ENCODE measurements around the gene TULP4.

TULP4 gene

GRCh38 chr6:158383057-158383456 is 70.8 kb downstream of the TULP4 start:
- Histone ChIP-seq H3K4ac (ENCODE audit: low read depth, low read length) (no peak overlapping the region), H2AK5ac (ENCODE audit: low read length) (no peak overlapping the region), H4K12ac (ENCODE audit: low read depth, low read length) (no peak overlapping the region), H3K23ac (ENCODE audit: low read length) (no peak overlapping the region), H3K9me3 (ENCODE audit: insufficient read depth, low read depth, low read length) (no peaks in the 10 kb centered on the region), H2BK120ac (ENCODE audit: insufficient read depth, low read length, poor library complexity) (no peak overlapping the region), H3K4me2 (ENCODE audit: low read length) (no peak overlapping the region), H3K36me3 (ENCODE audit: control insufficient read depth in 1 of 2, insufficient read depth in 2 of 2, low read length in 2 of 2) (peaks cover 2 to 3% of the 10 kb centered on the region in 2 experiments), H3K4me3 (ENCODE audit: low read depth, low read length) (no peak overlapping the region), H3K14ac (ENCODE audit: low read length) (no peak overlapping the region), H3K79me1 (ENCODE audit: low read length) (no peaks in the 10 kb centered on the region), H3K27ac (ENCODE audit: low read depth, low read length) (no peak overlapping the region), H2AFZ (ENCODE audit: insufficient read depth, low read length, poor library complexity) (no peak overlapping the region), H3K18ac (ENCODE audit: low read length) (peak overlapping the region; percentile 40), H2BK5ac (ENCODE audit: low read depth, low read length, poor library complexity) (no peak overlapping the region), H3K9ac (ENCODE audit: low read length) (no peak overlapping the region), H2BK12ac (ENCODE audit: low read length) (no peak overlapping the region), H3K27me3 (ENCODE audit: insufficient read depth, low read length) (no peaks in the 10 kb centered on the region), H4K8ac (ENCODE audit: low read depth, low read length) (no peak overlapping the region), H3K4me1 (ENCODE audit: control insufficient read depth in 1 of 2, insufficient read depth in 2 of 2, low read length in 2 of 2) (peaks cover 0 to under 1% of the 10 kb centered on the region in 2 experiments), H4K91ac (ENCODE audit: low read depth, low read length) (no peak overlapping the region), H3K79me2 (ENCODE audit: control insufficient read depth, insufficient read depth, low read length, poor library complexity) (peaks cover 2% of the 10 kb centered on the region)
- no CpG with 5 or more reads among the region's 1 CpG for WGBS (ENCODE audit: extremely low coverage, insufficient coverage, insufficient read length)
- DNase-seq = no peak

GRCh38 chr6:158383542-158383941 is 71.3 kb downstream of the TULP4 start:
- Histone ChIP-seq H3K9ac (ENCODE audit: low read length) (no peak overlapping the region), H3K9me3 (ENCODE audit: insufficient read depth, low read depth, low read length) (no peaks in the 10 kb centered on the region), H3K27ac (ENCODE audit: low read depth, low read length) (no peak overlapping the region), H3K18ac (ENCODE audit: low read length) (no peak overlapping the region), H4K91ac (ENCODE audit: low read depth, low read length) (no peak overlapping the region), H3K4me3 (ENCODE audit: low read depth, low read length) (no peak overlapping the region), H2BK12ac (ENCODE audit: low read length) (no peak overlapping the region), H2BK5ac (ENCODE audit: low read depth, low read length, poor library complexity) (no peak overlapping the region), H3K36me3 (ENCODE audit: control insufficient read depth in 1 of 2, insufficient read depth in 2 of 2, low read length in 2 of 2) (peaks cover 2 to 3% of the 10 kb centered on the region in 2 experiments), H4K8ac (ENCODE audit: low read depth, low read length) (no peak overlapping the region), H2AK5ac (ENCODE audit: low read length) (no peak overlapping the region), H3K4ac (ENCODE audit: low read depth, low read length) (no peak overlapping the region), H3K79me2 (ENCODE audit: control insufficient read depth, insufficient read depth, low read length, poor library complexity) (peaks cover 2% of the 10 kb centered on the region), H3K14ac (ENCODE audit: low read length) (no peak overlapping the region), H2BK120ac (ENCODE audit: insufficient read depth, low read length, poor library complexity) (no peak overlapping the region), H3K27me3 (ENCODE audit: insufficient read depth, low read length) (no peaks in the 10 kb centered on the region), H3K23ac (ENCODE audit: low read length) (no peak overlapping the region), H3K4me1 (ENCODE audit: control insufficient read depth in 1 of 2, insufficient read depth in 2 of 2, low read length in 2 of 2) (no peaks in the 10 kb centered on the region), H3K4me2 (ENCODE audit: low read length) (no peak overlapping the region), H2AFZ (ENCODE audit: insufficient read depth, low read length, poor library complexity) (no peak overlapping the region), H4K12ac (ENCODE audit: low read depth, low read length) (no peak overlapping the region), H3K79me1 (ENCODE audit: low read length) (no peaks in the 10 kb centered on the region)
- DNase-seq = no peak
- WGBS (ENCODE audit: extremely low coverage, insufficient coverage, insufficient read length) = no CpG with 5 or more reads among the region's 3 CpGs

- Histone ChIP-seq H2BK12ac (ENCODE audit: low read length) (no peak overlapping the region), H3K79me2 (ENCODE audit: control insufficient read depth, insufficient read depth, low read length, poor library complexity) (peaks cover 2% of the 10 kb centered on the region), H3K9ac (ENCODE audit: low read length) (no peak overlapping the region), H3K36me3 (ENCODE audit: control insufficient read depth in 1 of 2, insufficient read depth in 2 of 2, low read length in 2 of 2) (peaks cover 0 to 3% of the 10 kb centered on the region in 2 experiments), H4K91ac (ENCODE audit: low read depth, low read length) (no peak overlapping the region), H3K4me1 (ENCODE audit: control insufficient read depth in 1 of 2, insufficient read depth in 2 of 2, low read length in 2 of 2) (no peaks in the 10 kb centered on the region), H3K79me1 (ENCODE audit: low read length) (no peaks in the 10 kb centered on the region), H3K23ac (ENCODE audit: low read length) (no peak overlapping the region), H2AK5ac (ENCODE audit: low read length) (no peak overlapping the region), H3K27me3 (ENCODE audit: insufficient read depth, low read length) (no peaks in the 10 kb centered on the region), H3K4me3 (ENCODE audit: low read depth, low read length) (no peak overlapping the region), H4K12ac (ENCODE audit: low read depth, low read length) (no peak overlapping the region), H3K27ac (ENCODE audit: low read depth, low read length) (no peak overlapping the region), H4K8ac (ENCODE audit: low read depth, low read length) (no peak overlapping the region), H2BK120ac (ENCODE audit: insufficient read depth, low read length, poor library complexity) (no peak overlapping the region), H2BK5ac (ENCODE audit: low read depth, low read length, poor library complexity) (peak overlapping the region; percentile 21), H3K18ac (ENCODE audit: low read length) (no peak overlapping the region), H3K14ac (ENCODE audit: low read length) (no peak overlapping the region), H3K4me2 (ENCODE audit: low read length) (no peak overlapping the region), H3K4ac (ENCODE audit: low read depth, low read length) (peak overlapping the region; percentile 36), H3K9me3 (ENCODE audit: insufficient read depth, low read depth, low read length) (no peaks in the 10 kb centered on the region), H2AFZ (ENCODE audit: insufficient read depth, low read length, poor library complexity) (no peak overlapping the region)
- no peak for DNase-seq
- whole genome bisulfite sequencing (ENCODE audit: extremely low coverage, insufficient coverage, insufficient read length) = no CpG with 5 or more reads among the region's 7 CpGs
Measured at GRCh38 chr6:158384671-158385110, 72.4 kb downstream of the TULP4 start.

- no peak overlapping the region for H2BK12ac ChIP-seq (ENCODE audit: low read length)
- no peaks in the 10 kb centered on the region for H3K4me1 ChIP-seq (ENCODE audit: control insufficient read depth in 1 of 2, insufficient read depth in 2 of 2, low read length in 2 of 2)
- no peak overlapping the region for H4K8ac ChIP-seq (ENCODE audit: low read depth, low read length)
- H2AFZ ChIP-seq (ENCODE audit: insufficient read depth, low read length, poor library complexity) = no peak overlapping the region
- no peak overlapping the region for H3K9ac ChIP-seq (ENCODE audit: low read length)
- DNase-seq = no peak
- no peak overlapping the region for H4K12ac ChIP-seq (ENCODE audit: low read depth, low read length)
- H3K4ac ChIP-seq (ENCODE audit: low read depth, low read length) = no peak overlapping the region
- no peak overlapping the region for H3K27ac ChIP-seq (ENCODE audit: low read depth, low read length)
- no peaks in the 10 kb centered on the region for H3K27me3 ChIP-seq (ENCODE audit: insufficient read depth, low read length)
- no peak overlapping the region for H3K14ac ChIP-seq (ENCODE audit: low read length)
- peaks cover 0 to 3% of the 10 kb centered on the region in 2 experiments for H3K36me3 ChIP-seq (ENCODE audit: control insufficient read depth in 1 of 2, insufficient read depth in 2 of 2, low read length in 2 of 2)
- H3K79me1 ChIP-seq (ENCODE audit: low read length) = no peaks in the 10 kb centered on the region
- H2BK120ac ChIP-seq (ENCODE audit: insufficient read depth, low read length, poor library complexity) = no peak overlapping the region
- no peak overlapping the region for H3K4me2 ChIP-seq (ENCODE audit: low read length)
- no CpG with 5 or more reads among the region's 3 CpGs for WGBS (ENCODE audit: extremely low coverage, insufficient coverage, insufficient read length)
- H3K18ac ChIP-seq (ENCODE audit: low read length) = no peak overlapping the region
- H3K23ac ChIP-seq (ENCODE audit: low read length) = no peak overlapping the region
- no peak overlapping the region for H2BK5ac ChIP-seq (ENCODE audit: low read depth, low read length, poor library complexity)
- H3K4me3 ChIP-seq (ENCODE audit: low read depth, low read length) = no peak overlapping the region
- H4K91ac ChIP-seq (ENCODE audit: low read depth, low read length) = no peak overlapping the region
- H3K79me2 ChIP-seq (ENCODE audit: control insufficient read depth, insufficient read depth, low read length, poor library complexity) = peaks cover 2% of the 10 kb centered on the region
- H3K9me3 ChIP-seq (ENCODE audit: insufficient read depth, low read depth, low read length) = no peaks in the 10 kb centered on the region
- no peak overlapping the region for H2AK5ac ChIP-seq (ENCODE audit: low read length)
Measured at GRCh38 chr6:158387036-158387435, 74.8 kb downstream of the TULP4 start.
